PC-9 (cell line): ENCODE measurements around the gene KXD1.

Source experiments
- CTCF ChIP-seq: fragments of 200-600 bp; sonication (generic); conservative IDR thresholded peaks from 2 replicates; pipeline ENCODE4 v1.6.1; 2017; ENCODE audit warnings: mixed run types, antibody characterized with exemption, mild to moderate bottlenecking, moderate library complexity
- EZH2 ChIP-seq: fragments of 200-600 bp; sonication (generic); IDR thresholded peaks from 2 replicates; pipeline ENCODE4 v1.8.0; 2017; ENCODE audit warnings: antibody characterized with exemption, low read depth

GRCh38 chr19:18610556-18611326 is 53.1 kb downstream of the KXD1 start:
- TF ChIP-seq CTCF (no peak), EZH2 (peak; percentile 97; the same call in 1 of the 2 replicates)
